HG03045 (cell line): ENCODE measurements around the gene NOD2.

Experiments
- ATAC-seq: cut with Tn5 transposase; IDR thresholded peaks from one replicate; pipeline ENCODE4 v1.9.1; 2021; ENCODE audit warnings: mild to moderate bottlenecking, moderate library complexity; ENCODE audit not compliant: unreplicated experiment

NOD2 gene

DNA sequence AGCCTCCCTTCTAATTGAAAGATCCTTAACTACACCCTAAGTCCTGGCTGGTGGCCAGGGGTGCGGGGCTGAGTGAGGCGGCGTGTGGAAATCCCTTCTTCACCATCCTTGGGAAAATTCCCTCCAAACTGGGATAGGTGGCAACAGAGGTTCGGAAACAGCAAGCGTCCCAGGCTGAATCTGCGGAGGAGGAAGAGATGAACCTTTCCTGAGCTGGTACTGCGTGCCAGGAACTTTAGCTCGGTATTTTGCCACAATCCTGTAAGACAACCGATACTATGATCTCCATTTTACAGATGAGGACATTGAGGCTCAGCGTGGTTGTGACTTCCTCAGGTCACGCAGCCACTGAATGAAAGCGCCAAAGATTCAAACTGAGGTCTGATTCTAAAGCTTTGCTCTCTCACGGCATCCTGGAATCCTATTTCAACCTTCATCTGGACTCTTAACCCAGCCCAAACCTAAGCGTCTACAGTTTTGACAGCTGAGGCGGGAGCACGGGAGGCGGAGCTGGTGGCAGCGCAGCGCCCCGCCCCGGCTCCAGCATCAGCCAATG, 47.9 kb downstream of the NOD2 start:
- ATAC-seq: peak; percentile 3

DNA sequence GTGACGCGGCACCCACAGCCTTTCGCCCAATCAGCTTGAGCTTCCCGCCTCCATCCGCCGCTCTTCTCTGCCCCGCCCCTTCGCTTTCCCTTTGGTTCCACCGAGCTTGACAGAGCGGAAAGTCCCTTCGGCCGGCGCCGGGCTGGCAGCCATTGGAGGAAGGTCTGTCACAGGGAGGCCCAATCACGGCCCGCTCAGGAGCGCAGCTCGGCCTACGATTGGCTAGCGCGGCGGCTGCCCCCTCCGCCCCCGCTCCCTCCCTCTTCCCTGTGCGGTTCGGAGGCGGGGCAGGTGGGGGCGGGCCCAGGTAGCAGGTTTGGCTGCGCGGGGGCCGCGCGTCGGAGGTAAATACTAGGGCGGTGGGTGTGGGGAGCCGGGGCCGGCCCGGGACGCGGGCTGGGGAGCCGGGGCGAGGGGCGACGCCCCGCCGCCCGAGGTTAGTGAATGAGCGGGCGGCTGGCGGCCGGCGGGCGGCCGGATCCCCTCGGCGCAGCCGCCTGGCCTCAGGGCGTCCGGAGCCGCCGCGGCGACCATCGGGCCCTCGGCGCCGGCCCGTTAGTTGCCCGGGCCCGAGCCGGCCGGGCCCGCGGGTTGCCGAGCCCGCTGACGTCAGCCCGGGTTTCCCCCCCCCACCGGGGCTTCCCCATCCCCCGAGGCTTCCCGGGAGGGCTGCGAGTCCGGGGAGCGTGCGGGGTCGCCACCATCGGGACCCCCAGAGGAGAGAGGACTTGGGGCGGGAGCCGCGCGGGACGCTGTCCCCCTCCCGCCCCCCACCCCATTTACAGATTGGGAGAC, 48.6 kb downstream of the NOD2 start, which contains the start of gene CYLD:
CYLD (plus strand) TSS at position 306 of the 795 bp plus-strand sequence. CDS start 7,613 bp downstream, outside the sequence.
- peak; percentile 93 for ATAC-seq

DNA sequence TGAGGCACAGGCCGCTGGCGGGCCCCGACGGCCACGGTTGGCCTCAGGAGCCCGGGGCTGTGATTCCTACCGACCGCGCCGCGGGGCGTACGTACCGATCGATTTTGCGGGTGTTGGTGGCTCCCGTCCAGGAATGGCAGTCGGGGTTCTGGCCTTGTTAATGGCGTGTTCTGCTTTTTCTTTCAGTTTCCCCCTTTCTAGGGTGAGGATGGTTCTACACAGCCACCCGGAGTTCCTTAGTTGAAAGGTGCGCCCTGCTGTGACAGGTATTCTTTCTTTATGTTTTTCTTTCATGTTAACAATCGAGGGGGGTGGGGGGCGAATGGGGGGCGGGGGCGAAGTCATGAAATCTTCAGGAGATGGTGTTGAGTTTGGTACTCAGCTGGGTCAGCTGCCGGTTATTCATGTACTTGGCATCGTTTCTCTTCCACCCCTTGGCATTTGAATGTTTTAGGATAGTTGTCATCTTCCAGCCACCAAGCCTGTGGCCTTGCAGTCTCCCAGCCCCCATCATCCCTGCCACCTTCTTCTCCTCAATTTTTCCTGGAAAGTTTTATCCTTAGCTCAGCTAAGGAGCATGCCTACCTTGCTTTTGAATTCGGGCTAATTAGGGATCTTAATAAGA, 49.3 kb downstream of the NOD2 start:
- peak; percentile 11 for ATAC-seq

DNA sequence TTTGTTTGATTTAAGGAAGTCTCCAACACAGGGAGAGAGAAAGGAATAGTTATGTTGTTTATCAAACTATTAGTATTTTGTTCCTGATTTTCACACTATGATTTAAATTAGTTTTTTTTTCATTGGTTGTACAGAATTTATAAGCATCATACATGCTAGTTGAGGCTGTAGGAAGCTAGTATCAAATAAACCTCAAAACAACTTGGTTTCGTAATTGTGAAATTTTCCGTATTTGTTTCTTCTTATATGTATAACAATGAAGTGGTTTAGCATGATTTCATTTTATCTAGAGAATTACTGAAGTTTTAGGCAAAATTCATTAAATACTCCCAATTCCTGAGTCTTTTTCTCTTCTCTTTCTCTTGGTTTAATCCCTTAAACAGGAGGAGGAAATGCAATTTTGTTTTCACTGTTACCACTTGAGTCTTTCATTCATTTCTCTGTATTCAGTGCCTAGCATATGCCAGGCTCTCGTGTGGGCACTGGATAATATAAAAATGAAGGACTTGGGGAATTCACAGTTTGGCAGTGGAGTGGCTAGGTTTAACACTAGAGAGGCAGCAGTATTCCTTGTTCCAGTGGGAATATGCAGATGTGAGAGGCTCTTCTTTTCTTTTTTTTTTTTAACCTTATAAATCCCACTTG, 50.3 kb downstream of the NOD2 start:
- no peak for ATAC-seq

DNA sequence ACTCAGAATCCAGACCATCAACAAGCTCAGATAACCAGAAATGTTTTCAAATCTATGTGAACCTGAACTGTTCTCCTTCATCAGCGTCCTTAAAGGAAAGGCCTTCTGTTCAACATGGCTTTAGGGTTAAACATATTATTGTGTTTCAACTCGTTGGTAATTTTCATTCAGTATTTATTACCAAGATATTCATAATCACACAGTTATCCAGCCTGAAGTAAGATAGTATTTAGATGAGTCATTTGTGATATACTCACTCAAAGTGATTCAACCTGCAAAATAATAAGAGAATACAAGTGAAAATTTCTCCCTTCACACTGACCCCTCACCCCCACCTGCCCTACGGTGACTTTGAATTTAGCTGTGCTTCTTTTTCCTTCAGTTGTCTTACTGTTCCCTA, 51.5 kb downstream of the NOD2 start:
- no peak for ATAC-seq

DNA sequence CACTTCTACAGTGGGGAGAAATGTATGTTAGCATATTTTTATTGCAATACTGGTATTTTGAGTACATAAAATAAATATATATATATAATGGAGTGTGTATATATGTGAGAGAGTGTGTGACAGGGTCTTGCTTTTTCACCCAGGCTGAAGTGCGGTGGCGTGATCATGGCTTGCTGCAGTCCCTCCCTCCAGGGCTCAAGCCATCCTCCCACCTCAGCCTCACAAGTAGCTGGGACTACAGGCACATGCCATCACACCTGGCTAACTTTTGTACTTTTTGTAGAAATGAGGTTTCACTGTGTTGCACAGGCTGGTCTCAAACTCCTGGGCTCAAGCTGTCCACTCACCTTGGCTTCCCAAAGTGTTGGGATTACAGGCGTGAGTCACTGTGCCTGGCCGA, 52.5 kb downstream of the NOD2 start:
- ATAC-seq: no peak

GRCh38 chr16:50747207-50747956, 54.0 kb downstream of the NOD2 start:
- no peak for ATAC-seq

DNA sequence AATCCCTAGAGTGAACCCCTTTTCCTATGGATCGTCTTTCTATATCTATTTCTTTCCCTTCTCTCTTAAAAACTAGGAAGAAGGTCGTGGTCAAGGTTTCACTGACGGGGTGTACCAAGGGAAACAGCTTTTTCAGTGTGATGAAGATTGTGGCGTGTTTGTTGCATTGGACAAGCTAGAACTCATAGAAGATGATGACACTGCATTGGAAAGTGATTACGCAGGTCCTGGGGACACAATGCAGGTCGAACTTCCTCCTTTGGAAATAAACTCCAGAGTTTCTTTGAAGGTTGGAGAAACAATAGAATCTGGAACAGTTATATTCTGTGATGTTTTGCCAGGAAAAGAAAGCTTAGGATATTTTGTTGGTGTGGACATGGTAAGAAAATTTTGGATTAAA, 58.1 kb downstream of the NOD2 start:
- ATAC-seq: no peak

DNA sequence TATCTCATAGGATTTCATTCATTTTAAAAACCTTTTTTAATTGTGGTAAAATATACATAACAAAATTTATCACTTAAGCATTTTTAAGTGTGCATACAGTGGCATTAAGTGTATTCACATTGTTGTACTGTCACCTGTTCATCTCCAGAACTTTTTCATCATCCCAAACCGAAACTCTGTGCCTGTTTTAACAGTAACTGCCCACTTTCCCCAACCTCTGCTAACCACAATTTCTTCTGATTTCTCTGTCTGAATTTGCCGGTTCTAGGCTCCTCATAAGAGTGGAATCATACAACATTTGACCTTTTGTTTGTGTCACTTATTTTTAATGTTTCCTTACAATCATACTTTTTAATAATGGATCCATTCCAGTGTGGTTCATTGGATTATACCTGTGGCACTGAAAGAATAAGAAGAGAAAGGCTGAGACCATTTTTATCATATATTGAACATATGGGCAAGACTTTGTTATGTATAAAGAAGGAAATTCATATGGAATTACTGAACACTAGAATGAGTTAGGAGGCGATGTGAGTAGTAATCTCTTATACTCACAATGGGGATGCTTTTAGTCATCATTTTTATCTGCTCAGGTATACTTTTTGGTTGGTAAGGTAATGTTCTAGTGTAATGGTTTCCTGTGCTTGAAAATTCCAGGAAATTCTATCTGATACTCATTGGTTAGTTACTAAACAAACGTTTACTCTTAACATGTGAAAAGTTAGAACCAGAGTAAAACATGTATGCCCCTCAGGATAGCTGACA, 59.2 kb downstream of the NOD2 start:
- ATAC-seq: no peak

GRCh38 chr16:50756473-50756872, 63.1 kb downstream of the NOD2 start:
- ATAC-seq: no peak

DNA sequence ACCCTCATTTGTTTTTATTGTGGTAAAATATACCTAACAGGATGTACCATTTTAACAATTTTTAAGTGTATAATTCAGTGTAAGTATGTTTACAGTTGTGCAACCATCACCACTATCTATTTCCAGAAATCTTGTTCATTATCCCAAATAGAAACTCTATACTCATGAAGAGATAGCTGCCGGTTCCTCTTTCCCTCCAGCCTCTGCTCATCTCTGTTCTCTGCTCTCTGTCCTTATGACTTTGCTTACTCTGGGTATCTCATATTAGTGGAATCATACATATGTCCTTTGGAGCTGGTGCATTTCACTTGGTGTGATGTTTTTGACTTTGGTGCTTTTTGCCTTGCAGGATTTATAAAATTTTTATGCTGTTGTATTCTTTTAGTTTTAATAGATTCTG, 67.9 kb downstream of the NOD2 start:
- no peak for ATAC-seq

- no peak for ATAC-seq
These were observed 68.8 kb downstream of the NOD2 start for GRCh38 chr16:50762241-50762640.

GRCh38 chr16:50763211-50763610, 69.8 kb downstream of the NOD2 start:
- no peak for ATAC-seq

- ATAC-seq: no peak
These were observed 71.9 kb downstream of the NOD2 start for GRCh38 chr16:50765260-50765659.

- no peak for ATAC-seq
These were observed 72.5 kb downstream of the NOD2 start for GRCh38 chr16:50765861-50766260.

DNA sequence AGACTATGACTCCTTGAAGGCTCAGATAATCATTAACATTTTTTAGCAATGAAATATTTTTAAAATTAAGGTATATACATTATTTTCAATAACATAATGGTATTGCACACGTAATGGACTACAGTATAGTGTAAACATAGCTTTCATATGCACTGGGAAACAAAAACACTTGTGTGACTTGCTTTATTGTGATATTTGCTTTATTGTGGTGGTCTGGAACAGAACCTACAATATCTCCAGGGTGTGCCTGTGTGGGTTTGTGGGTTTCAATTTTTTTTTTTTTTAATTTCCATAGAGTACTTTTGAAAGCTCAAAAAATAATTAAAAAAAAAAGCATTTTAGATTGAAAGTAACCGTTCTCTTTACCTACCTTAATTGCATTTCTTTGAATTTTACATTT, 73.8 kb downstream of the NOD2 start:
- ATAC-seq: no peak

- ATAC-seq: no peak
These were observed 78.0 kb downstream of the NOD2 start for GRCh38 chr16:50771366-50771765.

GRCh38 chr16:50774405-50774804, 81.0 kb downstream of the NOD2 start:
- ATAC-seq: no peak

- ATAC-seq: no peak
These were observed 81.6 kb downstream of the NOD2 start for GRCh38 chr16:50774960-50775359.

- ATAC-seq: no peak
These were observed 82.6 kb downstream of the NOD2 start for GRCh38 chr16:50776037-50776436.
